ENCODE results near the gene LRP1B.

Gene LRP1B

GRCh38 chr2:140808211-140808610, 1322.6 kb downstream of the LRP1B start:
- DNase-seq (ENCODE audit: low spot score): no peak

GRCh38 chr2:140804700-140805260, 1326.0 kb downstream of the LRP1B start:
- DNase-seq (ENCODE audit: low spot score): no peak

GRCh38 chr2:140801311-140801710, 1329.5 kb downstream of the LRP1B start:
- no peak for DNase-seq (ENCODE audit: low spot score)

- DNase-seq (ENCODE audit: low spot score): no peak
Observed at GRCh38 chr2:140797718-140798117, 1333.1 kb downstream of the LRP1B start.

- DNase-seq (ENCODE audit: low spot score): no peak
Observed at GRCh38 chr2:140791802-140792201, 1339.0 kb downstream of the LRP1B start.

GRCh38 chr2:140786585-140786984, 1344.2 kb downstream of the LRP1B start:
- DNase-seq (ENCODE audit: low spot score): no peak

- no peak for DNase-seq (ENCODE audit: low spot score)
Observed at GRCh38 chr2:140775411-140775810, 1355.4 kb downstream of the LRP1B start.

GRCh38 chr2:140770645-140771044, 1360.2 kb downstream of the LRP1B start:
- DNase-seq (ENCODE audit: low spot score): no peak

- DNase-seq (ENCODE audit: low spot score): no peak
Observed at GRCh38 chr2:140761807-140762206, 1369.0 kb downstream of the LRP1B start.

GRCh38 chr2:140759426-140760156, 1371.2 kb downstream of the LRP1B start:
- no peak for DNase-seq (ENCODE audit: low spot score)

GRCh38 chr2:140747665-140748064, 1383.2 kb downstream of the LRP1B start:
- DNase-seq (ENCODE audit: low spot score): no peak

GRCh38 chr2:140747090-140747489, 1383.7 kb downstream of the LRP1B start:
- no peak for DNase-seq (ENCODE audit: low spot score)

GRCh38 chr2:140744379-140744778, 1386.4 kb downstream of the LRP1B start:
- no peak for DNase-seq (ENCODE audit: low spot score)

GRCh38 chr2:140737006-140737405, 1393.8 kb downstream of the LRP1B start:
- no peak for DNase-seq (ENCODE audit: low spot score)

GRCh38 chr2:140734992-140735391, 1395.8 kb downstream of the LRP1B start:
- no peak for DNase-seq (ENCODE audit: low spot score)

- DNase-seq (ENCODE audit: low spot score): no peak
Observed at GRCh38 chr2:140718999-140719398, 1411.8 kb downstream of the LRP1B start.

GRCh38 chr2:140717481-140717880, 1413.3 kb downstream of the LRP1B start:
- no peak for DNase-seq (ENCODE audit: low spot score)

- no peak for DNase-seq (ENCODE audit: low spot score)
Observed at GRCh38 chr2:140714586-140714985, 1416.2 kb downstream of the LRP1B start.

- no peak for DNase-seq (ENCODE audit: low spot score)
Observed at GRCh38 chr2:140711867-140712266, 1418.9 kb downstream of the LRP1B start.

GRCh38 chr2:140701726-140702125, 1429.1 kb downstream of the LRP1B start:
- DNase-seq (ENCODE audit: low spot score): no peak

- DNase-seq (ENCODE audit: low spot score): no peak
Observed at GRCh38 chr2:140698636-140699035, 1432.2 kb downstream of the LRP1B start.

- DNase-seq (ENCODE audit: low spot score): no peak
Observed at GRCh38 chr2:140696449-140696848, 1434.4 kb downstream of the LRP1B start.

- DNase-seq (ENCODE audit: low spot score): no peak
Observed at GRCh38 chr2:140695155-140695554, 1435.7 kb downstream of the LRP1B start.

- no peak for DNase-seq (ENCODE audit: low spot score)
Observed at GRCh38 chr2:140687825-140688224, 1443.0 kb downstream of the LRP1B start.

All from HuH-7.5 (cell line).